ENCODE results near the gene METTL22. TPM values are rescaled to one million over a fixed set of nuclear protein-coding genes. Genes with fewer than 3 reads are reported as not detected.

The METTL22 gene
- total RNA-seq, 1 donor from 2014 or later = 15.9 TPM

DNA sequence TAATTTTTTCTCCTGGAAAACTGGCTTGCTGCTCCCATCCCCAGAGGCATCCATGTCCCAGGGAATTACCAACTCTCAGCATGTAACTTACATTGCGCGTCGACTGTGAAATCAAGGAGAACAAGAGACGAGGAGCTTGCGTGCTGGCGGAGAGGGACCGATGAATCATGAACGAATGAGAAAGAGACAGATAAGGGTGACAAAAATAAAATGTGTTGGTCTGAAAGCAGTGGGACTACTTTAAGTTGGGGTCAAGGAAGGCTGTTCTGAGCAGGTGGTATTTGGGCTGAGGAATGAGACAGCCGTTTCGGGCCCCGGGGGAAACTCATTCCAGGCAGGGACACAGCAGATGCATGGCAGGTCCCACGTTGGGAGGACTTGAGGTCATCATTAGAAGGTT lies 75.4 kb downstream of the METTL22 start:
- no peak for ATAC-seq

DNA sequence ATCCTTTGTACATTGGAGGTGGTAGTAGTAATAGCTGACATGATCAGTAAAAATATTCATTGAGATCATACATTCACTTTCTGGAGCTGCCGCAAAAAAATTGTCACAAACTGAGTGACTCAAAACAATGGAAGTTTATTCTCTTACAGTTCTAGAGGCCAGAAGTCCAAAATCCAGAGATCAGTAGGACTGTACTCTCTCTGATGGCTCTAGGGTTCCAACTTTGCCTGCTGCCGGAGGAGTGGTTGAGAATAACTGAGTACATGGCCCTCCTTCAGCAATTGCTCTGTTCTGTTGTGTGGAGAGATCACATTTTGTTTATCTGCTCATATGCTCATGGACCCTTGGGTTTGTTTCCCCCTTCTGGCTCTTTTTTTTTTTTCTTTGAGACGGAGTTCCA lies 76.5 kb downstream of the METTL22 start:
- no peak for ATAC-seq

Other genes starting within 250 kb of the METTL22 start
- gene TMEM114, start 31.2 kb upstream of the METTL22 start, total RNA-seq = not detected
- gene ABAT, start 52.9 kb downstream of the METTL22 start, total RNA-seq = 4.2 TPM
- gene TMEM186, start 175.9 kb downstream of the METTL22 start, total RNA-seq = 6.6 TPM
- 35.2 TPM for gene PMM2, start 176.1 kb downstream of the METTL22 start, total RNA-seq
- gene CARHSP1, start 247.3 kb downstream of the METTL22 start, total RNA-seq = 161 TPM